Adrenal gland (tissue), 5 donors: Measurements from ENCODE around the gene CACNG5.
"Not testable (repeated sequence)": the region's sequence is repeated elsewhere in the genome, so short reads cannot be mapped to it uniquely, and the experiment has no call there.

Experiments
- CTCF ChIP-seq, 6 experiments: fragments of 450-650 bp in 4 of 6; fragments of 200-600 bp in 2 of 6; sonication (generic) in 1 of 6; IDR thresholded peaks; 1 replicate in 5 of 6; 2 replicates in 1 of 6; pipeline versions ENCODE4 v1.5.1 to v1.8.0; 2016 to 2021; ENCODE audit warnings: antibody characterized with exemption in 6 of 6, mild to moderate bottlenecking in 2 of 6, moderate library complexity in 1 of 6
- POLR2A ChIP-seq, 2 donors: fragments of 450-650 bp; IDR thresholded peaks; one replicate each; pipeline ENCODE4 v1.6.1; 2017; ENCODE audit warnings: antibody characterized with exemption in 2 of 2, mild to moderate bottlenecking in 2 of 2, moderate library complexity in 1 of 2
- donor health status: DM: no; HTN: no; CAD: no.

- TF ChIP-seq CTCF, POLR2A (IDR thresholded peaks at IDR 0.05): not testable (repeated sequence)
Observed at GRCh38 chr17:66903296-66903695, 68.4 kb downstream of the CACNG5 start.
